HG03520 (cell line): ENCODE data around the gene BEST2.

ENCODE experiments used
- ATAC-seq: cut with Tn5 transposase; IDR thresholded peaks from one replicate; pipeline ENCODE4 v1.9.1; 2021; ENCODE audit warnings: mild to moderate bottlenecking, moderate library complexity; ENCODE audit not compliant: unreplicated experiment

BEST2 gene

DNA sequence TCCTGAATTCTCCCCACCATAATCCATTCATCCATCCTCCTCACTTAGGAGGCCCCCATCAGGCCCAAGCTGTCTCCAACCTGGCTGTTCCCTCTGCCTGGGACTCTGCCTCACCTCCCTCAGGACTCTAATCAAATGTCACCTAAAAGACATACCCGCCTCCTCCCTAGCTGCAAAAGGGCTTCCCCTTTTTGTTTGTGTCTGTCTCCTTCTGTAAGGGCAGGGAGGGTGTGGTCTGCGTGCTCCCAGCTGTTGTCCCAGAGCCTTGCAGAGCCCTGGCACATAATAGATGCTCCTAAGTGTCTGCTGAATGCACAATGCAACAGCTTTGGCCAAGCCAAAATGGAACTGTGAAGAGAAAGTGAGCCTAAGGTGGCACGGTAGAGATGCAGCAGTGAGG is 21.5 kb upstream of the BEST2 start:
- ATAC-seq = no peak

DNA sequence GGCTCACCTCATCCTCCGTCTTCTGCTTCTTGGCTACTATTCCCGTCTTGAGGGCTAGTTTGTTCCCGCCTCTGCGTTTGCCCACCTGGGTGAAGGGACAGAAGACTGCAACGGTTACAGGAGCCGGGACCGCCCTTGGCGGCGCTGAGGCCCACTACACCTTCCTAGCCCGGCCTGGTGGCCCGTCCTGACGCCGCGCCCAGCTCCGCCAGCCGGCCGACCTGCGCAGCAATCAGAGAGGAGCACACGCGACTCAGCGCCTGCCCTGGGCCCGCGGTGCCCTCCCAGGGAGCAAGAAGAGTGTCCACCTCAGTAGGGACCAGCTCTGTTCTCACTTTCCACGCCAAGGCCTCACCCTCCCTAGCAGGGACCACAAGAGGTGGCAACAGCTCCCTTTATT is 20.3 kb upstream of the BEST2 start:
- no peak for ATAC-seq

DNA sequence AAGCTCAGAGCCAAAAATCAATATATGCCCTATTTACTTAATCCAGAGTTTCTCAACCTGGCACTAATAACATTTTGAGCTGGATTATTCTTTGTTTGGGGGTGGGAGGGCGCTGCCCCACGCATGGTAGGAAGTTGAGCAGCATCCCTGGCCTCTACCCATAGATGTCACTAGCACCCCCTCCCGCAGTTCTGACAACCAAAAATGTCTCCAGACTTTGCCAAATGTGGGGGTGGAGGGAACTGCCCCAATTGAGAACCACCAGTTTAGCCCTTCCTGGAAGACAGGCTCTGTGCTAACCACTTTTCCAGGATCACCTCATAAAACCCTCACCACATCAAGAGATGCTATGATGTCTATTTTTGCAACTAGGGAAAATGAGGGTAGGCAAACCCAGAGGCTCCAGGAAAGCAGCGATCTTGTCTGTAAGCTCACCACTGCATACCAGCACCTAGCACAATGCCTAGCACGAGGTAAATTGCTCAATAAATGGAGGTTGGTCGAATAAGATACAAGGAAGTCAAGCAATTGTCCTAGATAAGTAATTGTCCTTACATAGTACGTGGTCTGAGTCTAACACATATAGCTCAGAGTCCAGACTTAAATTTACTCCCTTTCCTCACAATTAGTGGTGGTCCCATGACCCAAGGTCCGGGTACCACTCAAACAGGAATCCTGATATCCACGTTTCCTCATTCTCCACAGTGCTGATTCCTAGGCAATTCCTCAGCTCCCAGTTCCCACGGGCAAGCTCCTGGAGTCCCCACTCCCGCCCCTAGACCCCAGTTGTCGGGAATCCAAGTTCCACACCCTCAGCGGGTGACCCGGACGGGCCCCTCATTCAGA is 18.0 kb upstream of the BEST2 start:
- no peak for ATAC-seq

DNA sequence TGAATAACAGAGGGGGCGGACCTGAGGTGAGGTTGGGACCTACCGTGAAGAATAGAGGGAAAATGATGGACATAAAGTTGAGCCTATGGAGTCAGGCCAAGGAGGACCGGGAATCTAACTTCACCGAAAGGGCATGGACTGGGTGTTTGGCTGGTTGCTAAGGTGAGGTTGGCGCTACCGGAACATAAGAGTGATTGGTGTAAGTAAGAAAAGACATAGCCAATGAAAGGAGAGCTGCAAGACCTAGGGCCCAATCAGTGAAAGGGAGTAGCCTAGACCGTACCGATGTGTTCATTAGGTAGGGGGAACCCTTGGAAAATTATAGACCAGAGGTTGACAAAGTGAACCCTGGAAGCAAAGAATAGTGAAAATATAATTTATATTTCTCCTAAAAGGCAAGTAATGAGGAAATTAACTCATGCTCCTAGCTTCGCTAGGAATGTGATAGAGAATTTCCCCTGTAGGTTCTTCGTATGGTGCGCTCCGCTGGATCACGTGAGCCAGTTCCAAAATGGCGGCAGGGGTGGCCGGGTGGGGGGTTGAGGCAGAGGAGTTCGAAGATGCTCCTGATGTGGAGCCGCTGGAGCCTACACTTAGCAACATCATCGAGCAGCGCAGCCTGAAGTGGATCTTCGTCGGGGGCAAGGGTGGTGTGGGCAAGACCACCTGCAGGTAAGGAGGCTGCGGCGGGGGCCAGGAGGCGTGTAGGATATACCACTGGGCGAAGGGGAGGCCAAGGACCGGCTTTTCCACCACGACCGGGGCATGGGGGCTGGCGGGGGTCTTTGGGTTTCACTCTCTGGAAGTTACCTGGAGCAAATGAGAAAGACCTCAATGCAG is 14.4 kb upstream of the BEST2 start, which contains the start of gene GET3:
Gene GET3, plus strand, starts transcription at position 503 of the 840 bp plus-strand sequence. Its CDS starts 9 bp downstream, at position 512.
- peak; percentile 68 for ATAC-seq

DNA sequence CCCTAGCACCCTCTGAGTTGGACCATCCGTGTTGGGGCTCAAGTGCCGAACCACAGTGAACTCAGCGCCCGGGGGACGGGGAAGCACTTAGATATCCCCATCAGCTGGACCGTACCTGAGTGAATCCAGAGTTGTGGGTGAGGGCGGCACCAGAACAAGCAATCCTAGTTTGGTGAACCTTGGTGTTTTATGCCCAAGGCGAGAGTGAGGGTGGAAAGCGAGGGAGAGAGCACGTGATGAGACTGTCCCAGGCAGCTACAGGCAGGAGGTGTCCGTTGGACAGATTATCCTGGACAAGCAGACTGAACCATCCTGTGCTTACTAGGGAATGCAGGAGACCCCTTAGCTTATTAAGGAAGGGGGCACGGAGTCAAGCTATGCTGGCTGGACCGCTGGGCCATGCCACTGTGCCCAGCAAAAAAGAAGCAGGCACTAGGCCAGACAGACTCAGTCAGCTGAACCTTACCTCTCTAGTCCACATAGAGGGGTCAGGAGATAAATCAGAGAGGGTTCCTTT is 13.7 kb upstream of the BEST2 start:
- ATAC-seq = no peak

DNA sequence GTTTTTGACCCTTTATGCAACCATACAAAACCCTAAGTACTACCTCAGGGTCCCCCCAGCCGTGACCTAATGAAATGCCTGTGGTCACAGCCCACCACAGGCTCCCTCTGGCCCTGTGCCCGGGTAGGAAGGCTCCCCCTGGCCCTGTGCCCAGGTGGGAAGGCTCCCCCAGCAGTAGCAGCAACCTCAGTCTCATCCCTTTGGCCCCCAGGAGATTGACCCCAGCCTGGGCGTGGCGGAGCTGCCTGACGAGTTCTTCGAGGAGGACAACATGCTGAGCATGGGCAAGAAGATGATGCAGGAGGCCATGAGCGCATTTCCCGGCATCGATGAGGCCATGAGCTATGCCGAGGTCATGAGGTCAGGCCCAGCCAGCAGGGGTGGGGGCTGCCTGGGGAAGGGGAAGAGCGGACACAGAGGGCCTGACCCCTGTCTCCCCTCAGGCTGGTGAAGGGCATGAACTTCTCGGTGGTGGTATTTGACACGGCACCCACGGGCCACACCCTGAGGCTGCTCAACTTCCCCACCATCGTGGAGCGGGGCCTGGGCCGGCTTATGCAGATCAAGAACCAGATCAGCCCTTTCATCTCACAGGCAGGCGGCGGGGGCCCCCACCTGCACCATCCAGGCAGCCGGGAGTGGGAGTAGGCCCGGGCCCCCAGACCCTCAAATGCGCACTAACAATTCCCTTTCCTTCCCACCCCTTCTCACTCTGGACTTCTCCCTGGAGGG is 6.3 kb upstream of the BEST2 start:
- no peak for ATAC-seq

DNA sequence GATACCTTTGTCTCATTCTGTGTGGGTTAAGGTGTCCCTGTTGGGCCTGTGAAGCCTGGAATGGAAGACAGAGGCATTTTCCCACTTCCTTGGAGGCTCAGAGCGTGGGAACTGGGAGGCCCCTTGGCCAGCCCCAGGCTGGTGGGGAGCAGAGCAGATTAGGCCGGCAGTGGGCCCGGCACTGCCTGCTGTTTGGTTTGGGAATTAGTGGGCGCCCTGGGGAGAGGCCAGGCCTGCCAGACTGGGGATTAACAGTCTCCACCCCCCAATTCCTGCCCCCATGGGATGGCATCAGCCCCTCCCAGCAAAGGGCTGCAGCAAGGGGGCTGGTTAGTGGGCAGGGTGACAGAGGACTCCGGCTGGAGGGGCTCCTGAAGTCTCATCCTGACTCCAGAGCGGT is 3.1 kb upstream of the BEST2 start:
- ATAC-seq = no peak

DNA sequence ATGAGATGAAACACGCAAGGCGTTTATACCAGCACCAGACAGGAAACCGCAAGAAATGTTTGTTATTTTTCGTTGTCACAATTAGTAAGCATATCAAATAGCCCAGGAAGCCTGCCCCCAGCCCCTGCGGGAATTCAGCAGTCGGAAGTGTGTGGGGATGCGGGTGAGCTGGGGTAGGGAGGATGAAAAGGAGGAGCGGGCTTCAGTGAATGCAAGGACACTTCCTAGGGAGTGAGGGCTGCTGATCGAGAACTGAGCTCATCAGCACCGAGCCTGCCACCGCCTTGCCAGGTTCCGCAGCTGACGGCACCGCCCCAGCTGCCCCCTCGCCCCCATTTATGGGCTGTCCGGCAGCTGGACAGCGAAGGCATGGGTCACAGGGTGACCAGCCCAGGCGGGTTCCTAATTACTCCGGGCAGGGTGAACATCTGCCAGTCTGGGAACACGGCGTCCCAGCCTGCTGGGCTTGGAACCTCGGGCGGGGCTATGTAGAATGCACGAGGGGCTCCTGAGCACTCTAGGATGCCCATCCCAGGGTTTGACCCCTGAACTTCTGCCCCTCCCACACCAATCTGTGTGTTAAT is 1.6 kb upstream of the BEST2 start:
- no peak for ATAC-seq

DNA sequence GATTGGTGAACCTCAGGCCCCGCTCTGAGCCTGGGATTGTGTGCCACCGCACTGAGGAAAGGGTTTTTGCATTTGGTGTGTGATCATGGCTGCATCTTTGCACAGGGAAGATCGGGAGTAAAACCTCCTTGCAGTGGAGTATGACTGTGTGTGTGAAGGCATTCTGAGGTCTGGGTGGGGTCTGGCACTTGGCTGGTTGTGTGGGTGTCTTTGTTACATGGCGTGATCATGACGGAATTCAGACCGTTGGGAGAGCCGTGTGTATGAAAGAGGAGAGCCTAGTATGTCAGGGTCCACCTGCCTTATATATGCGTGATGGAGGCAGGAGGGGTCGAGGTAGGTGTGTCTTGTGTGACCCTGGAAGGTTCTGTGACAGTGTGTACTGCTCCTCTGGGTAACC is 740 bp upstream of the BEST2 start:
- no peak for ATAC-seq

DNA sequence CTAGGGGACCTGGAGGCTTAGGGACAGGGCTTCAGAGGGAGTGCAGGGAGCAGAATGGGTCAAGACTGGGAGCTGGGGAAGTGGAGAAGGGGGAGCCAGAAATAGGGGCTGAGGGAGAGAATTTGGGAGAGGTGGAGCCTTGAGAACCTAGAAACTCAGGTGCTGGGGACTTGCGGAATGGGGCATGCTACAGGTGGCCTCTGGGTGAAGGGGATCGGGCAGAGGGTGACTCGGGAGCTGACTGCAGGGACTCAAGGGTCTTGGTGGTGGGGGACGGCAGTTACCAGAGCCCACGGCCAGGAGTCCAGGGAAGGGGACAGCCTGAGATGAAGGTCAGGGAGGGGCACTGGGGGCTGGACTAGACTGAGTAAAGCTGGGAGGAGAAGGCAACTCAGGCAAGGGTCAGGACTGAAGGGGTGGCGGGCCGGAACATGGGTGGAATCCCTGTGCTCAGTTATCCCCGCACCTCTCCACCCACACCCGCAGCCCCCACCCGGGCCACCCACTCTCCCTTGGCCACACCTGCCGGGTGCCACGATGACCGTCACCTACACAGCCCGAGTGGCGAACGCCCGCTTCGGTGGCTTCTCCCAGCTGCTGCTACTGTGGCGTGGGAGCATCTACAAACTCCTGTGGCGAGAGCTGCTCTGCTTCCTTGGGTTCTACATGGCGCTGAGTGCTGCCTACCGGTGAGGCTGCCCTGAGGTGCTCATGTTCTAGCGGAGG is 628 bp downstream of the BEST2 start:
- no peak for ATAC-seq

DNA sequence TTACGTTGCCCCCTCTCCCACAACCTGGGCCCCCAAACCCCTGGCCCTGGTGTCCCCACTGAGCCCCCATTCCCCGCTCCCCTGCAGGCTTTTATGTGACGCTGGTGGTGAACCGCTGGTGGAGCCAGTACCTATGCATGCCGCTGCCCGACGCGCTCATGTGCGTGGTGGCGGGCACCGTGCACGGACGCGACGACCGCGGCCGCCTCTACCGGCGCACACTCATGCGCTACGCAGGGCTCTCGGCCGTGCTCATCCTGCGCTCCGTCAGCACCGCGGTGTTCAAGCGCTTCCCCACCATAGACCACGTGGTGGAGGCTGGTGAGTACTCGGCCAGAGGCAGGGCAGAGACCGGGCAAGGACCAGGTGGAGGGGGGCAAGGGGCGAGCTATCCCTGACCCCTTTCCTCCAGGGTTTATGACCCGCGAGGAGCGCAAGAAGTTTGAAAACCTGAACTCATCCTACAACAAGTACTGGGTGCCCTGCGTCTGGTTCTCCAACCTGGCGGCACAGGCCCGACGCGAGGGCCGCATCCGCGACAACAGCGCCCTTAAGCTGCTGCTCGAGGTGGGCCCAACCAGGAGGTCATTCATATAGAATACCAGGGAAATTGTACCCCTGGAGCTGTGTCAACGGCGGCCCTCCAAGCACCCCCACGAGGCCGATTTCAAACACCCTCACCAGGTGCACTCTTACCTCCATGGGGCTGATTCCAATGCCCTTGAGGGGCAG is 3.0 kb downstream of the BEST2 start:
- no peak for ATAC-seq

DNA sequence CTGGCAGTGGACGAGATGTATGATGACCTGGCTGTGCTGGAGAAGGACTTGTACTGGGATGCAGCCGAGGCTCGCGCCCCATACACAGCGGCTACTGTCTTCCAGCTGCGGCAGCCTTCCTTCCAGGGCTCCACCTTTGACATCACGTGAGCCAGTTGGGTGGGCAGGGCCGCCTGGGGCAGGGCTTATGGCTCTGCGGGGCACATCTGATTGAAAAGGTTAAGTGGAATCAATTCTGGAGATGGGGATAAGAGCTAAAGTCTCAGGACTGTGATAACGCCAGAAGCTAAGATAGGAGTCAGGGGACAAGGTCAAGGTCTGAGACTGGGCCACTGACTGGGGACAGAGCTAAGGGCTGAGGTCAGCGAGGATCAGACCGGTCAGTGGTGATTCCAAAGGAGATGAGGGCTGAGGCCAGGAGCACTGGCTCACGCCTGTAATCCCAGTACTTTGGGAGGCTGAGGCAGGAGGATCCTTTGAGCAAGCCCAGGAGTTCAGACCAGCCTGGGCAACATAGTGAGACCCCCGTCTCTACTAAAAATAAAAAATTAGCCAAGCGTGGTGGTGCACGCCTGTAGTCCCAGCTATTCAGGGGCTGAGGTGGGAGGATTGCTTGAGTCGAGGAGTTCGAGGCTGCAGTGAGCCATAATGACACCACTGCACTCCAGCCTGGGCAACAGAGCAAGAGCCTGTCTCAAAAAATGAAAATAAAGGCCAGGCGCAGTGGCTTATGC is 4.7 kb downstream of the BEST2 start:
- no peak for ATAC-seq

DNA sequence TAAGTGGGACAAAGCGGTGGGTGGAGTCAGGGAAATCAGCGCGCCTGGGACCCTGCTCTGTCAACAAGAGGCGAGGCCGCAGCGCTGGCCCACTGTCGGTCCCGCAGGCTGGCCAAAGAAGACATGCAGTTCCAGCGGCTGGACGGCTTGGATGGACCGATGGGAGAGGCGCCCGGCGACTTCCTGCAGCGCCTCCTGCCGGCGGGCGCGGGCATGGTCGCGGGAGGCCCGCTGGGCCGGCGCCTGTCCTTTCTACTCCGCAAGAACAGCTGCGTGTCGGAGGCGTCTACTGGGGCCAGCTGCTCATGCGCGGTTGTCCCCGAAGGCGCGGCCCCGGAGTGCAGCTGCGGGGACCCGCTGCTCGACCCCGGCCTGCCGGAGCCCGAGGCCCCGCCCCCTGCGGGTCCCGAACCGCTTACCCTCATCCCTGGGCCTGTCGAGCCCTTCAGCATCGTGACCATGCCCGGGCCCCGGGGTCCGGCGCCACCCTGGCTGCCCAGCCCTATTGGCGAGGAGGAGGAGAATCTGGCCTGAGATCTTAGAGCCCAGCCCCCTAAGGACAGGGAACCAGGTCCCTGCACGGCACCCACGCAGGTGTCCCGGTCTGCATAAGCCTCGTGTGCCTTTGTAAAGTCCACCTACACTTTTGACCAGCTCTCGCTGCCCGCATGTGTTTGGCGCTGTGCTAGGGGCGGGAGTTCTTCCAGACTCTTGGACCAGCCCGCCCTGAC is 6.1 kb downstream of the BEST2 start:
- ATAC-seq = no peak

DNA sequence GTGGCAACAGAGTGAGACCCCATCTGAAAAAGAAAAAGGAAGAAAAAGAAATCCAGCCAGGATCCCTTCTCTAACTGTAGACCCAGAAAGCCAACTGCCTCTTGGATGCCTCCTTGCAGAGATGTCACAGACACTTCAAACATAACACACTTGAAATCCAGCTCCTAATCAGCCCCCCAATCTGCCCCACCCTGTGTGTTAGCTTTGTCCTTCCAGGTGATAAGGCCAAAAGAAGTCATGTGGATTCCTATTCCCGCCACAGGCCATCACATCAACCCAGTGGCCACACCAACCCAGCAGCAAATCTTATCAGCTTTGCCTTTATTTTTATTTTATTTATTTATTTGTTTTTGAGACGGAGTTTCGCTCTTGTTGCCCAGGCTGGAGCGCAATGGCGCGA is 8.1 kb downstream of the BEST2 start:
- ATAC-seq = no peak

DNA sequence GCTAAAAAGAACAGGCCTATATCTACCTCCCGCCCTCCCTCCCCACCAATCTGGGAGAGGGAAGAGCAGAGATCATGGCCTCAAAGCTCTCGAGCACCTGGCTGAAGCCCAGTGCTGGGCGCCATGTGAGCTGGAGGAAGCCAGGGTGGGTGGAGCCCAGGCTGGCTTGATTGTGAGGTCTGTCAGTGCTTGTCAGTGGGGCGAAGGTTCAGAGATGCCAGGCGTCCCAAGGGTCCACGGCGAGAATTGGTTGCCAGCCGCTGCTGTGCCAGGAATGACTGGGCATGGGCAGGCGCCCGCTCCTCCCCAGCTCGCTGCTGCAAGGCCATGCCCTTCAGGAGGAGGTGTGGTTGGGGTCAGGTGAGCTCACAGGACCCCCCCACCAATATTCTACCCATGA is 11.5 kb downstream of the BEST2 start:
- no peak for ATAC-seq

DNA sequence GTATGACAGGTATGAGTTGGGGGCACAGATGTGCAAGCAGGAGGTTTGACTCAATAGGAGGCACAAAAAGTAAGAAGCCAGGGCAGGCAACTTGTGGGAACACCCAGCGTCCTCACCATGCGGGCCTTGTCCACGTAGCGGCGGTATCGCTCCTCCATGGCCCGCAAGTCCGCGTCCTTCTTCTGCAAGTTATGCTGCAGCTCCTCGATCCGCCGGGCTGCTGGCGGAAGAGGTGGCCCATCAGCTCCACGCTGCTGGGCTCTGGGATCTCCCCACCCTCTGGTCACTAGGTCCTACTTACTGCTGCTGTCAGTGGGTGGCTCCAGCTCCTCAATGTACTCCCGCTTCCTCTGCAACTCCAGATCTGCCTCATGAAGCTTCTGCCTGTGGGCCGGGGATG is 13.1 kb downstream of the BEST2 start:
- ATAC-seq = no peak

DNA sequence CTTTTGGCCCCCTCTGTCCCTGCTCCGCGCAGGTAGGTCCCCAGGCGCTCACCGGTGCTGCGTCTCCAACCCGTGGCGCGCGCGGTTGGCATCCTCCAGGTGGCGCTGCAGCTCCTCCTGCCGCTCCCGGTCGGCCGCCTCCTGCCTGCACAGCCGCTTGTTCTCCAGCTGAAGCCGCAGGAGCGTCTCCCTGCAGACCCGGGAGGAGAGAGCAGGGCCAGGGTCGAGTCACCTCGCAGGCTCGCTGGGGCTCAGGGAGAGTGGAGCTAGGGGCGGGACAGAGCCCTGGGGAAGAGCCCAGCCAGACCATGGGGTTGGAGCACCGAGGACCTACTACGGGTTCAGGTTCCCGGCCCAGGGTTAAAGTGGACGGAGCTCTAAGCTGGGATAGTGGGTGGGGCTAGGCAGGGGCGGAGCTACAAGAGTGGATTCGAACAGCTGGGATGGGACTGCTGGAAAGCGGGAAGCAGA is 14.5 kb downstream of the BEST2 start:
- ATAC-seq = no peak

DNA sequence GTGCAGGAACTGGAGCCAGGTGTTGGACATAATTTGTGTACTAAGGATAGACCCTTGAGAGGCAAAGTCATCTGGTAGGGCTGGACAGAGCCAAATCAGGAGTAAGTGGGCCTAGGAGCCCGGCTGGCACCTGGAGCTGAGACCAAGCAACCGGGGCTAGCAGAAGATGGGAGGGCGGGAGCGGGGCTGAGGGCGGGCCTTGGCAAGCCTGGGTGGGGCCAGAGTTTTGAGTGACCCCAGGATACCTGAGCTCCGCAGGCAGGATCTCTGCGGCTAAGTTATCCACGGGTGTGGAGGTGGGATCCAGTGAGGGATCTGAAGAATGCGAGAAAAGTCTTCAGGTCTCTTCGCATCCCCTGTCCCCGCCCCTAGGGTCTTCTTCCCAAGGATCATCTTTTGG is 15.6 kb downstream of the BEST2 start:
- ATAC-seq = no peak
